Fibroblast of the aortic adventitia (primary cell): ENCODE results near the gene TXNDC12. TPM values are rescaled to one million over a fixed set of nuclear protein-coding genes. Genes with fewer than 3 reads are reported as not detected.
A peak's percentile ranks its signal among the peaks of the same experiment; 100 is the strongest.
"Not testable (repeated sequence)": the region's sequence is repeated elsewhere in the genome, so short reads cannot be mapped to it uniquely, and the experiment has no call there.

Source experiments
- DNase-seq: peaks from one replicate; pipeline ENCODE4 v3.0.0-alpha.2; 2010; ENCODE audit warnings: low read depth
- H3K4me3 ChIP-seq: 2 replicates; pipeline ENCODE4 v1.5.1; 2011; ENCODE audit warnings: low read depth, mild to moderate bottlenecking, control low read depth, low read length, moderate library complexity
- CTCF ChIP-seq: IDR thresholded peaks from 2 replicates; pipeline ENCODE4 v1.5.1; 2011; ENCODE audit warnings: mild to moderate bottlenecking, low read length, control low read depth, inconsistent platforms; ENCODE audit not compliant: insufficient read depth
- total RNA-seq: library from RNA; depleted of rRNA; stranded (reverse); fragments of >200 nt; gene quantifications from 2 replicates; pipeline ENCODE4 v1.2.3, GENCODE V29; 2012; ENCODE audit warnings: low replicate concordance

TXNDC12 gene
- total RNA-seq, 1 donor = 58.8 TPM

GRCh38 chr1:52057255-52057654, 2.3 kb upstream of the TXNDC12 start:
- peak; percentile 8 for DNase-seq
- peak overlapping the region; percentile 98 for H3K4me3 ChIP-seq
- TF ChIP-seq CTCF = no peak

- peak overlapping the region; percentile 98 for H3K4me3 ChIP-seq
- DNase-seq = peak; percentile 54
- TF ChIP-seq CTCF = no peak
Observed at GRCh38 chr1:52056937-52057231, 1.9 kb upstream of the TXNDC12 start.

- no peak for TF ChIP-seq CTCF
- peak; percentile 86 for DNase-seq
- H3K4me3 ChIP-seq = peak within 1 kb of the TSS; percentile 98
Observed at GRCh38 chr1:52056163-52056936, 1.4 kb upstream of the TXNDC12 start, which contains the start of gene BTF3L4. Gene BTF3L4, plus strand, starts transcription at chr1:52056295. Its CDS starts 3,553 bp downstream, at chr1:52059848.

GRCh38 chr1:52055866-52056162, 823 bp upstream of the TXNDC12 start:
- peak overlapping the region; percentile 98 for H3K4me3 ChIP-seq
- TF ChIP-seq CTCF = no peak
- DNase-seq = no peak

- peak overlapping the region; percentile 98 for H3K4me3 ChIP-seq
- no peak for DNase-seq
- TF ChIP-seq CTCF = no peak
Observed at GRCh38 chr1:52054496-52055065, 410 bp downstream of the TXNDC12 start.

GRCh38 chr1:52053862-52054261, 1.1 kb downstream of the TXNDC12 start:
- H3K4me3 ChIP-seq = peak overlapping the region; percentile 98
- no peak for TF ChIP-seq CTCF
- no peak for DNase-seq

- H3K4me3 ChIP-seq, DNase-seq: not testable (repeated sequence)
Observed at GRCh38 chr1:52049337-52049736, 5.7 kb downstream of the TXNDC12 start.

GRCh38 chr1:52045666-52046195, 9.3 kb downstream of the TXNDC12 start:
- not testable (repeated sequence) for H3K4me3 ChIP-seq, DNase-seq
